ENCODE measurements around the gene MKRN2OS.
A peak's percentile ranks its signal among the peaks of the same experiment; 100 is the strongest.

MKRN2OS gene

GRCh38 chr3:12503126-12503957 lies 42.0 kb downstream of the MKRN2OS start:
- no peak for TF ChIP-seq CTCF (IDR thresholded peaks at IDR 0.05; ENCODE audit: poor library complexity, severe bottlenecking)
- DNase-seq (ENCODE audit: low spot score), result no peak
- H3K4me1 ChIP-seq (ENCODE audit: insufficient read depth, poor library complexity, severe bottlenecking), result peaks cover 14% of the 10 kb centered on the region
- no peak overlapping the region for H3K4me3 ChIP-seq (ENCODE audit: severe bottlenecking)
- no peak overlapping the region for H3K27ac ChIP-seq (ENCODE audit: poor library complexity, severe bottlenecking)
- H3K36me3 ChIP-seq (ENCODE audit: low read depth), result peaks cover 76% of the 10 kb centered on the region
- no peaks in the 10 kb centered on the region for H3K27me3 ChIP-seq (ENCODE audit: insufficient read depth, poor library complexity, severe bottlenecking)
- H3K9me3 ChIP-seq (ENCODE audit: severe bottlenecking), result no peaks in the 10 kb centered on the region
- no peak for ATAC-seq (ENCODE audit: low read depth)

- no peak overlapping the region for H3K4me3 ChIP-seq (ENCODE audit: severe bottlenecking)
- peak; percentile 76 for ATAC-seq (ENCODE audit: low read depth)
- H3K27ac ChIP-seq (ENCODE audit: poor library complexity, severe bottlenecking), result peak overlapping the region; percentile 15
- TF ChIP-seq CTCF (IDR thresholded peaks at IDR 0.05; ENCODE audit: poor library complexity, severe bottlenecking), result no peak
- no peaks in the 10 kb centered on the region for H3K4me1 ChIP-seq (ENCODE audit: insufficient read depth, poor library complexity, severe bottlenecking)
- no peaks in the 10 kb centered on the region for H3K9me3 ChIP-seq (ENCODE audit: severe bottlenecking)
- no peaks in the 10 kb centered on the region for H3K27me3 ChIP-seq (ENCODE audit: insufficient read depth, poor library complexity, severe bottlenecking)
- no peak for DNase-seq (ENCODE audit: low spot score)
- H3K36me3 ChIP-seq (ENCODE audit: low read depth), result peaks cover 77% of the 10 kb centered on the region
Observed at GRCh38 chr3:12501360-12502020, 43.8 kb downstream of the MKRN2OS start.

- H3K9me3 ChIP-seq (ENCODE audit: severe bottlenecking), result no peaks in the 10 kb centered on the region
- DNase-seq (ENCODE audit: low spot score) (no peak), ATAC-seq (ENCODE audit: low read depth) (no peak)
- TF ChIP-seq CTCF (IDR thresholded peaks at IDR 0.05; ENCODE audit: poor library complexity, severe bottlenecking), result no peak
- no peaks in the 10 kb centered on the region for H3K4me1 ChIP-seq (ENCODE audit: insufficient read depth, poor library complexity, severe bottlenecking)
- H3K4me3 ChIP-seq (ENCODE audit: severe bottlenecking), result no peak overlapping the region
- H3K27ac ChIP-seq (ENCODE audit: poor library complexity, severe bottlenecking), result no peak overlapping the region
- no peaks in the 10 kb centered on the region for H3K27me3 ChIP-seq (ENCODE audit: insufficient read depth, poor library complexity, severe bottlenecking)
- peaks cover 75% of the 10 kb centered on the region for H3K36me3 ChIP-seq (ENCODE audit: low read depth)
Observed at GRCh38 chr3:12499474-12499873, 45.8 kb downstream of the MKRN2OS start.

GRCh38 chr3:12496453-12496761 lies 48.9 kb downstream of the MKRN2OS start:
- no peak for TF ChIP-seq CTCF (IDR thresholded peaks at IDR 0.05; ENCODE audit: poor library complexity, severe bottlenecking)
- no peak for DNase-seq (ENCODE audit: low spot score)
- ATAC-seq (ENCODE audit: low read depth), result no peak
- H3K9me3 ChIP-seq (ENCODE audit: severe bottlenecking), result no peaks in the 10 kb centered on the region
- peaks cover 81% of the 10 kb centered on the region for H3K36me3 ChIP-seq (ENCODE audit: low read depth)
- no peaks in the 10 kb centered on the region for H3K4me1 ChIP-seq (ENCODE audit: insufficient read depth, poor library complexity, severe bottlenecking)
- H3K27ac ChIP-seq (ENCODE audit: poor library complexity, severe bottlenecking), result no peak overlapping the region
- H3K4me3 ChIP-seq (ENCODE audit: severe bottlenecking), result no peak overlapping the region
- H3K27me3 ChIP-seq (ENCODE audit: insufficient read depth, poor library complexity, severe bottlenecking), result no peaks in the 10 kb centered on the region
